Measurements from ENCODE around the gene FFAR1. TPM values are rescaled to one million over a fixed set of nuclear protein-coding genes. Genes with fewer than 3 reads are reported as not detected.

The FFAR1 gene
- total RNA-seq, 1 donor from 2014 or later = 0.12 TPM

DNA sequence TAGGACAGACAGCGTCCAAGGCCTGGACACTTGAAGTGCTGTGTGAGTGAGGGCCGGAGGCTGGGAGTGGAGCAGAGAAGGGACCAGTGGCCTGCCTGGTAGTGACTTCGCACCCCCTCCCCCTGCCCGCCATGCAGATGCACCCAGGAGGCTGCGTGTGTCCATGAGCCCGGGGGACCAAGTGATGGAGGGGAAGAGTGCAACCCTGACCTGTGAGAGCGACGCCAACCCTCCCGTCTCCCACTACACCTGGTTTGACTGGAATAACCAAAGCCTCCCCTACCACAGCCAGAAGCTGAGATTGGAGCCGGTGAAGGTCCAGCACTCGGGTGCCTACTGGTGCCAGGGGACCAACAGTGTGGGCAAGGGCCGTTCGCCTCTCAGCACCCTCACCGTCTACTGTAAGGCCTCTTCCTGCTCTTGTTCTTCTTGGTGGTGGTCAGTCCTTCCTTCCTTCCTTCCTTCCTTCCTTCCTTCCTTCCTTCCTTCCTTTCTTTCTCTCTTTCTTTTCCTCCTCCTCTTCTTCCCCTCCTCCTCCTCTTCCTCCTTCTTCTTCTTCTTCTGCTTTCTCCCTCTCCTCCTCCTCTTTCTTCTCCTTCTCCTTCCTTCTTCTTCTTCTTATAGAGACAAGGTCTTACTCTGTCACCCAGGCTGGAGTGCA lies 6.0 kb upstream of the FFAR1 start:
- peaks cover 18% of the 10 kb centered on the region for H3K4me1 Mint-ChIP-seq
- no peaks in the 10 kb centered on the region for H3K36me3 Mint-ChIP-seq (ENCODE audit: low read depth)
- H3K27me3 Mint-ChIP-seq = peaks cover 12% of the 10 kb centered on the region
- peak overlapping the region; percentile 25 for H3K27ac Mint-ChIP-seq
- no peaks in the 10 kb centered on the region for H3K9me3 Mint-ChIP-seq
- DNase-seq = no peak
- no peak overlapping the region for H3K4me3 Mint-ChIP-seq
- intact Hi-C loops (cut with micrococcal nuclease) = no loop called here

- Mint-ChIP-seq H3K4me1 (peaks cover 25% of the 10 kb centered on the region), H3K4me3 (no peak overlapping the region), H3K27ac (peak overlapping the region; percentile 59), H3K9me3 (no peaks in the 10 kb centered on the region), H3K36me3 (ENCODE audit: low read depth) (no peaks in the 10 kb centered on the region), H3K27me3 (peaks cover 12% of the 10 kb centered on the region)
- DNase-seq = no peak
- intact Hi-C loops (cut with micrococcal nuclease) = no loop called here
These were observed 5.3 kb upstream of the FFAR1 start for GRCh38 chr19:35342430-35342829.

- H3K9me3 Mint-ChIP-seq = no peaks in the 10 kb centered on the region
- no peak for DNase-seq
These were observed 3.1 kb upstream of the FFAR1 start for GRCh38 chr19:35344511-35345031.

GRCh38 chr19:35345671-35346111 lies 2.0 kb upstream of the FFAR1 start:
- peaks cover 45% of the 10 kb centered on the region for H3K4me1 Mint-ChIP-seq
- no peaks in the 10 kb centered on the region for H3K9me3 Mint-ChIP-seq
- DNase-seq = no peak
- intact Hi-C loops (cut with micrococcal nuclease) = loop anchor here (2.0 kb wide), 3 partner anchors 13 to 201 kb away; no protein-coding TSS in a partner anchor
- H3K27ac Mint-ChIP-seq = peak overlapping the region; percentile 98
- peaks cover 12% of the 10 kb centered on the region for H3K27me3 Mint-ChIP-seq
- H3K4me3 Mint-ChIP-seq = peak overlapping the region; percentile 79
- H3K36me3 Mint-ChIP-seq (ENCODE audit: low read depth) = no peaks in the 10 kb centered on the region

More at GRCh38 chr19:35344511-35345031, 3.1 kb upstream of the FFAR1 start:
- Mint-ChIP-seq H3K4me1 (peaks cover 43% of the 10 kb centered on the region), H3K4me3 (no peak overlapping the region), H3K36me3 (ENCODE audit: low read depth) (no peaks in the 10 kb centered on the region), H3K27me3 (peaks cover 12% of the 10 kb centered on the region), H3K27ac (no peak overlapping the region)
- intact Hi-C loops (cut with micrococcal nuclease) = no loop called here

DNA sequence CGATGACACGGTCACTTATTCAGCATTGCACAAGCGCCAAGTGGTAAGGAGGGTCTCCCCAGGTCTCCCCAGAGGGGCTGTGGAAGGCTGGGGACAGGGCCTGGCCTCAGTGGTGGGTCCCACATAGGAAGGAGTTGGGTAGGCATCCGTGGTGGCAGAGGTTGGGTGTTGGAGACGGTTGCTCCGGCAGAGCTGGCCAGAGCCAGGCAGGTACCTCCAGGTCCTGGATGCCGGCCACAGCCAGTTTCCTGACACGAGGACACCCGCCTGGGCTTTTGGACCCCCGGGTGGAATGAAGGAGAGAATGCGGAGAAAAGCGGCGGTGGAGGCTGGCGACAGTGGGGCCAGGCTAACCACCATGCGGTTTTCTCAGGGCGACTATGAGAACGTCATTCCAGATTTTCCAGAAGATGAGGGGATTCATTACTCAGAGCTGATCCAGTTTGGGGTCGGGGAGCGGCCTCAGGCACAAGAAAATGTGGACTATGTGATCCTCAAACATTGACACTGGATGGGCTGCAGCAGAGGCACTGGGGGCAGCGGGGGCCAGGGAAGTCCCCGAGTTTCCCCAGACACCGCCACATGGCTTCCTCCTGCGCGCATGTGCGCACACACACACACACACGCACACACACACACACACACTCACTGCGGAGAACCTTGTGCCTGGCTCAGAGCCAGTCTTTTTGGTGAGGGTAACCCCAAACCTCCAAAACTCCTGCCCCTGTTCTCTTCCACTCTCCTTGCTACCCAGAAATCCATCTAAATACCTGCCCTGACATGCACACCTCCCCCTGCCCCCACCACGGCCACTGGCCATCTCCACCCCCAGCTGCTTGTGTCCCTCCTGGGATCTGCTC lies 1.3 kb upstream of the FFAR1 start:
- intact Hi-C loops (cut with micrococcal nuclease) = loop anchor here (1.0 to 2.0 kb wide), 5 partner anchors 14 to 200 kb away; no protein-coding TSS in a partner anchor
- Mint-ChIP-seq H3K27ac (peak overlapping the region; percentile 98), H3K4me1 (peaks cover 45% of the 10 kb centered on the region), H3K27me3 (peaks cover 12% of the 10 kb centered on the region), H3K9me3 (no peaks in the 10 kb centered on the region), H3K36me3 (ENCODE audit: low read depth) (no peaks in the 10 kb centered on the region), H3K4me3 (peak overlapping the region; percentile 79)
- peak; percentile 90 for DNase-seq

DNA sequence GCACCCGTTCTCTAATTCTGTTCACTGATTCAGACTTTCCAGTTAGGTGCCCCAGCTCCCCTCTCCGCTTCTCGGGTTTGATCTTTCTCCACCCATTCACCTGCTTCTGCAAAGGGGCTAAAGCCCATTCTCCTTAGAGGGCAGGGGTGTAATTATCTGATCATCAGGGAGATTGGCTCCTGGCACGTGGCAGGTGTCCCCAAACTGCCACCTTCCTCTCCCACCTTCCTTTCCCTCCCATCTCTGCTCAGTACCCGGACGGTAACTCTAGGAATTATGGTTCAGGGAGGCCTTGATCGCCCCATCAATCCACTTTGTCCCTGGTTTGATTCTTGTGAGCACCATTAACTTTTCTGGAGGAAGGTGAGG lies 212 bp downstream of the FFAR1 start:
- peak overlapping the region; percentile 79 for H3K4me3 Mint-ChIP-seq
- peaks cover 6% of the 10 kb centered on the region for H3K27me3 Mint-ChIP-seq
- peaks cover 47% of the 10 kb centered on the region for H3K4me1 Mint-ChIP-seq
- intact Hi-C loops (cut with micrococcal nuclease) = loop anchor here (1.0 to 2.0 kb wide), 5 partner anchors 15 to 199 kb away; no protein-coding TSS in a partner anchor
- no peaks in the 10 kb centered on the region for H3K36me3 Mint-ChIP-seq (ENCODE audit: low read depth)
- peak overlapping the region; percentile 98 for H3K27ac Mint-ChIP-seq
- DNase-seq = no peak
- H3K9me3 Mint-ChIP-seq = no peaks in the 10 kb centered on the region

DNA sequence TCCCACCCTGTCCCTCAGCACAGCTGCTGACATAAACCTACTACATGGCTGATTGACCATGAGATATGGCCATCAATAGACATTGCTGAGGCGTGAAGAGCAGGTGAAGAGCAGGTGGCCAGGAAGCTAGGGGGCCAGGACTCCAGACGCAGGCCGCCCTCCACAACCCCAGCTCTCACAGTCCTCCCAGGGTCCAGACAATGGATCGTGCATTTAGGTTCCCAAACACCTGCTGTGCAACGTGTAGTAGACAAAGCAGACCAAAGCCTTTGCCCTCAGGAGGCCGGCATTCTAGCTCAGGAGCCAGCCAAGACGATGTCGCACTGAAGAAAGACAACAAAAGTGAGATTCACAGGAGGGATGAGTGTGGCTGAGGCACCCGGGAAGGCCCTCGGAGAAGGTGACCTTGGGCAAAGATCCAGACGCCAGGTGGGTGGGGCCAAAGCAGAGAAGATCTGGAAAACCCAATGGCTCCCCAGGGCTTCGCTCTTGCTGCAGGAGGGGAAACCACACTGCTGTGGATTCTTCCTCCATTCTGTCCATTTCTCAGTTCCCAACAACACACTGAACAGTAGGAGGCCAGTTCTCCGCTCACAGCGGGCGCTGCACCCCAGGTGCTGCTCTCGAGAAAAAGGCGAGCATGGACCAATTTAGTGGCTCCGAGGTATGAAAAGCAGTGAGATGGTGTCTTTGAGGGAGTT lies 1.4 kb downstream of the FFAR1 start:
- H3K27me3 Mint-ChIP-seq = peaks cover 2% of the 10 kb centered on the region
- peaks cover 47% of the 10 kb centered on the region for H3K4me1 Mint-ChIP-seq
- H3K27ac Mint-ChIP-seq = peak overlapping the region; percentile 23
- no peak for DNase-seq
- H3K4me3 Mint-ChIP-seq = no peak overlapping the region
- H3K9me3 Mint-ChIP-seq = no peaks in the 10 kb centered on the region
- intact Hi-C loops (cut with micrococcal nuclease) = no loop called here
- no peaks in the 10 kb centered on the region for H3K36me3 Mint-ChIP-seq (ENCODE audit: low read depth)

- DNase-seq = no peak
- peak overlapping the region; percentile 23 for H3K27ac Mint-ChIP-seq
- no peaks in the 10 kb centered on the region for H3K36me3 Mint-ChIP-seq (ENCODE audit: low read depth)
- H3K9me3 Mint-ChIP-seq = no peaks in the 10 kb centered on the region
- no peak overlapping the region for H3K4me3 Mint-ChIP-seq
- peaks cover 2% of the 10 kb centered on the region for H3K27me3 Mint-ChIP-seq
- intact Hi-C loops (cut with micrococcal nuclease) = no loop called here
- H3K4me1 Mint-ChIP-seq = peaks cover 47% of the 10 kb centered on the region
These were observed 2.2 kb downstream of the FFAR1 start for GRCh38 chr19:35349614-35350521.

GRCh38 chr19:35350591-35350990 lies 2.9 kb downstream of the FFAR1 start:
- Mint-ChIP-seq H3K27me3 (peaks cover 2% of the 10 kb centered on the region), H3K4me3 (no peak overlapping the region), H3K4me1 (peaks cover 44% of the 10 kb centered on the region), H3K9me3 (no peaks in the 10 kb centered on the region), H3K36me3 (ENCODE audit: low read depth) (no peaks in the 10 kb centered on the region), H3K27ac (peak overlapping the region; percentile 15)
- intact Hi-C loops (cut with micrococcal nuclease) = no loop called here
- DNase-seq = no peak

DNA sequence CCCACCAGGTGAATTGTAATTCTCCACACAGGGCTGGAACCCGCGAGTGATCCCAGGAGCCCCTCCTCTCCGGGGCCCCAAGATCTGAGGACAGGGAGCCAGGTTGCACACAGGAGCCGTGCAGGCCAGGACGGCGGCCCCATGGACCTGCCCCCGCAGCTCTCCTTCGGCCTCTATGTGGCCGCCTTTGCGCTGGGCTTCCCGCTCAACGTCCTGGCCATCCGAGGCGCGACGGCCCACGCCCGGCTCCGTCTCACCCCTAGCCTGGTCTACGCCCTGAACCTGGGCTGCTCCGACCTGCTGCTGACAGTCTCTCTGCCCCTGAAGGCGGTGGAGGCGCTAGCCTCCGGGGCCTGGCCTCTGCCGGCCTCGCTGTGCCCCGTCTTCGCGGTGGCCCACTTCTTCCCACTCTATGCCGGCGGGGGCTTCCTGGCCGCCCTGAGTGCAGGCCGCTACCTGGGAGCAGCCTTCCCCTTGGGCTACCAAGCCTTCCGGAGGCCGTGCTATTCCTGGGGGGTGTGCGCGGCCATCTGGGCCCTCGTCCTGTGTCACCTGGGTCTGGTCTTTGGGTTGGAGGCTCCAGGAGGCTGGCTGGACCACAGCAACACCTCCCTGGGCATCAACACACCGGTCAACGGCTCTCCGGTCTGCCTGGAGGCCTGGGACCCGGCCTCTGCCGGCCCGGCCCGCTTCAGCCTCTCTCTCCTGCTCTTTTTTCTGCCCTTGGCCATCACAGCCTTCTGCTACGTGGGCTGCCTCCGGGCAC lies 3.9 kb downstream of the FFAR1 start:
- peaks cover 34% of the 10 kb centered on the region for H3K4me1 Mint-ChIP-seq
- intact Hi-C loops (cut with micrococcal nuclease) = loop anchor here (1.0 kb wide), 2 partner anchors 117 to 144 kb away; no protein-coding TSS in a partner anchor
- no peak overlapping the region for H3K4me3 Mint-ChIP-seq
- H3K27me3 Mint-ChIP-seq = peaks cover under 1% of the 10 kb centered on the region
- no peak overlapping the region for H3K27ac Mint-ChIP-seq
- no peak for DNase-seq
- no peaks in the 10 kb centered on the region for H3K36me3 Mint-ChIP-seq (ENCODE audit: low read depth)
- no peaks in the 10 kb centered on the region for H3K9me3 Mint-ChIP-seq

GRCh38 chr19:35352177-35352447 lies 4.4 kb downstream of the FFAR1 start:
- intact Hi-C loops (cut with micrococcal nuclease) = loop anchor here (1.0 kb wide), 2 partner anchors 116 to 143 kb away; no protein-coding TSS in a partner anchor
- Mint-ChIP-seq H3K9me3 (no peaks in the 10 kb centered on the region), H3K4me3 (no peak overlapping the region), H3K27me3 (no peaks in the 10 kb centered on the region), H3K27ac (no peak overlapping the region), H3K4me1 (peaks cover 28% of the 10 kb centered on the region), H3K36me3 (ENCODE audit: low read depth) (no peaks in the 10 kb centered on the region)
- DNase-seq = no peak

Measured in activated CD4-positive, alpha-beta T cell treated with anti-CD3 and anti-CD28 coated beads, Interleukin-2, amount 10 ng/mL, durations not matched to agents 24 days and 14 days (primary cell).